GM11168 (cell line): ENCODE results near the gene BFSP2.

Experiments used
- in situ Hi-C: fragments of 300-500 bp; cut with MboI; formaldehyde crosslinking; loops from one replicate; pipeline ENCODE4 v1.12.0; 2022; ENCODE audit warnings: low sequenced_read_pairs; ENCODE audit not compliant: unreplicated experiment

BFSP2 gene

GRCh38 chr3:133448478-133449122 lies 48.7 kb downstream of the BFSP2 start:
- in situ Hi-C loops = no loop called here

DNA sequence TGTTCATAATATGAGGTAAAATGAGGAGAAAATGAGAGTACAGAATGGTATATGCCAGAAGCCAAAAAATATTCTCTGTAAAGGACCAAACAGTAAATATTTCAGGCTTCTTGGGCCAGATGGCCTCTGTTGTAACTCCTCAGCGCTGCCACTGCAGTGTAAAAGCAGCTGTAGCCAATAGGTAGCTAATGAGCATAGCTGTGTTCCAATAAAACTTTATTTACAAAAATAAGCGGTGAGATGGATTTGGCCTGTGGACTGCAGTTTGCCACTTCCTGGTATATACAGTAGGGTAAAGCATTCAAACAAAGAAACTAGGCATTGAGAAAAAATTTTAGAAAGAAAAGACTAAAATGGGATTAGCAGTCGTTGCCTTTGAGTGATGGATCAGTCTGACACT lies 51.5 kb downstream of the BFSP2 start:
- in situ Hi-C loops = no loop called here

DNA sequence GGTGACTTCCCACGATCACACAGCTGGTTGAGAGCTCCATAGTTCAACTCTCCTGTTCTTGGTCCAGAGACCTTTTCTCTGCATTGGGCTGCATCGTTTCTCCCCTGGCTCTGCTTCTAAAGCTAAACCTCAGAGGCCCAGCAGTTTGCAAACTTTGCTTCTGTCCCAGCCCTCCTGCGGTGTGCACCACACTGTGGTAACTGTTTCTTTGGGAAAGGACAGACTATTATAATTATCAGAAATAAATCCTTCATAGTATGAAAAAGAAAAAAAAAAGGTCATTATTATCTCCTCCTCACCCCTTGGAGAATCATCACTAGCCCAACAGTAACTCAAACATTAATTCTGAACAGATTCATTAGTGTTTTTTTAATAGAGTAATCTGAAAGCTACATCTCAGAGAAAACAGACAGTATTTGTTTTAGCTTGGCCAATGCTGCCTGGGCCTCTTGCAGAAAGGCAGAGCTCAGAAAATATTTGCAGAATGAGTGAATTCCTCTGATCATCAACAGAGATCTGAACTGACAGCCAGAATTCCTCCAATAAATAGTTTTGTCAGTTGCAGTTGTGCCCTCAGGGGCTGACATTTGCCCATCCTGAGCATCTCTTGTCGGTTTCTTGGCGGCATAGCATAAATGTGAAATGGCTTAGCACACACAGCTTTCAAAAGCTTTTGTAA lies 52.9 kb downstream of the BFSP2 start:
- in situ Hi-C loops = no loop called here

- in situ Hi-C loops = no loop called here
These were observed 53.5 kb downstream of the BFSP2 start for GRCh38 chr3:133453383-133453782.

- in situ Hi-C loops = no loop called here
These were observed 55.4 kb downstream of the BFSP2 start for GRCh38 chr3:133455281-133455680.

- in situ Hi-C loops = no loop called here
These were observed 56.1 kb downstream of the BFSP2 start for GRCh38 chr3:133455960-133456359.

- in situ Hi-C loops = no loop called here
These were observed 57.2 kb downstream of the BFSP2 start for GRCh38 chr3:133457025-133457424.

DNA sequence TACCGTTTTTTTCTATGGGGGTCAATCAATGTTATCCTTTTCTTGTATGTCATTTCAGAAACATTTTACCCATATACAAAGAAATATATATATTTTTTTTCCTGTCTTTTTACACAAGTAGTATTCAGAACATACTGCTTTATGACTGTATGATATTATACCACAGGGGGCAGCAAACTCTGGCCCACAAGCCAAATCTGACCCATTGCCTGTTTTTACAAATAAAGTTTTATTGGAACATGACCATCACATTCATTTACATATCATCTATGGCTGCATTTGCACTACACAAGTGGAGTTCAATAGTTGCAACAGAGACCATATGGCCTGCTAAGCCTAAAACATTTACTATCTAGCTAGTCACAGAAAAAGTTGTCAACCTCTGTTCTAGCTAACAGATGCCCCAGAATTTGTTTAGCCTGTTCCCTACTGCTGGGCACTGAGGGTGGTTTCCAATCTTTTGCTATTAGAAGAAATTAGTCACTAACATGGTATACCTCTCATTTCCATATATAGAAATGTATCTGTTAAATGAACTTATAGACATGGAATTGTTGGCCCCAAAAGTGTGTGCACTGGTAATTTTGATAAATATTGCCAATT lies 57.7 kb downstream of the BFSP2 start:
- in situ Hi-C loops = no loop called here

DNA sequence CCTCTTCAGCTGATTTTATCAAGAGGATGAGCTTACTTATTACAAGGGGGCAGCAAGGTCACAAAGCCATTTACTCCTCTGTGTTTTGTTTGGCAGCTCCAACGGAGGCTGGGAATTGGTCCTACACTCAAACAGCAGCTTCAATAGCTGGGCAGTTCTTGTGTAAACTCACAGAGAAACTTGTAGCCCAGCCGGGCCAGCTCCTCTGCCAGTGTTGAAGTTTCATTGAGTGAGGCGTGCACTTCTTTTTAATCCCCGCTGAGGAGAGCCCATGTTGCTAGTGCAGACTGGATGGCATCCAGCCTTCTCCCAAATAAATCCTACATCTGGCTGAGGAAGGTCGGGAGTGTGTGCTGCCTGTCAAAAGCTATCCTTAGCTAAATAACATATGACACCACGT lies 59.5 kb downstream of the BFSP2 start:
- in situ Hi-C loops = no loop called here

GRCh38 chr3:133460809-133461208 lies 61.0 kb downstream of the BFSP2 start:
- in situ Hi-C loops = no loop called here

GRCh38 chr3:133461291-133461690 lies 61.4 kb downstream of the BFSP2 start:
- in situ Hi-C loops = no loop called here

DNA sequence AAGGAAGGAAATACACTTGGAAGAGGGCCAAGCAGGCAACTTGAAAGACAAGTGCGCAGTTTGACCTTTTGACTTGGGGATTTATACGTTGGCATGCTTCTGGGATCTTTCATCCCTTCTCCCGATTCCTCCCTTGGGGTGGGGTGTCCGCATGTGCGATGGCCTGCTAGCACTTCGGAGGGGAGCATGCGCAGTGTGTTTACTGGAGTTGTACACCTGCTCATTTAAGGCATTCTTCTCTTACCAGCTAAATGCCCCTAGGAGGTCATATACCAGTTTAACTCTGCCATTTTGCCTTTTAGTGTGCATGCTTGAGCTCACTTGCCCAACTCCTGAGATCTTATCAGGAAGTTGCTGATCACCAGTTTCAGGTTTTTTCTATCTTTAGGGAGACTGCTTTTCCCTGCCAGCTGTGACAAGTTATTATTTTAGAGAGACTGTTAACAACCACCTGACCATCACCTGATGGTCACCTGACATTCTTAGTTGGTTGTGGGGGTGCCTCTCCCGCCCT lies 63.5 kb downstream of the BFSP2 start:
- in situ Hi-C loops = no loop called here

DNA sequence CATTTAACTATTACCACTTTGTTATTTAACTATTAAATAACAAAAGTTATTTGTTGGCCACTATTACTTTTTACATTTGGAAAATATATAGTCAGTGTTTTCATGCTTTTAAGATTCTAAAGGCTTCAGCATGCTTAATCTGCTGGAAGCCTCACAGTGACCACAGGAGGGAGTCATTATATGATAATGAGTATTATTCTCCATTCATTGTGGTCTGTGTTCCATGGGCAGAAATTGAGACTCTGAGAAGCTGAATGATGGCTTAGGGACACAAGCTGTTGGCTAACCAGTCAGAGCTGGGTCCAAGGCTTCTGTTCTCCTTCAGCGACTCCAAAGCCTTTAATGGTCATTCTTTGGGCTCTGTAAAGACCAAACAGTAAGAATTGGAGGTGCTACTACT lies 64.7 kb downstream of the BFSP2 start:
- in situ Hi-C loops = no loop called here

- in situ Hi-C loops = loop anchor here (5.0 kb wide), 1 partner anchor 101 kb away; no protein-coding TSS in a partner anchor
These were observed 66.9 kb downstream of the BFSP2 start for GRCh38 chr3:133466531-133467386.

GRCh38 chr3:133467780-133468179 lies 67.9 kb downstream of the BFSP2 start:
- in situ Hi-C loops = loop anchor here (5.0 kb wide), 1 partner anchor 100 kb away; no protein-coding TSS in a partner anchor

DNA sequence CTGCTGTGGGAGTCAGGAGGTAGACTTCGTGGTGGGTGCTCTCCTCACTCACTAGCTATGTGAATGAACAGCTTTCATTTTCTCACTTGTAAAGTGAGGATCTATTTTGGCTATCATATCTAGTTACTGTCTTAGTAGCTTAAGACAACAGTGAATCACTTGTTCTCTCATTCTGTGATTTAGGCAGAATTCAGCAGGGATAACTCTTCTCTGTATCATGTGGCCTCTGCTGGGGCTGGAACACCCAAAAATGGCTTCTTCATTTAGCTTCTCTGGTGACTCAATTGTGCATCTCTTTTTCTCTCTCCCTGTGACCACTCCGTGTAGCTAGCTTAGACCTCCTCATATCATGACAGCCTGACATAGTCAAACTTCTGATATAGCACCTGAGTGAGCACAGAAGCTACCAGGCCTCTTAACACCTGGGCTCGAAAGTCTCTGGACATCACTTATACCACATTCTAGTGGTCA lies 68.4 kb downstream of the BFSP2 start:
- in situ Hi-C loops = loop anchor here (5.0 kb wide), 1 partner anchor 99 kb away; no protein-coding TSS in a partner anchor

DNA sequence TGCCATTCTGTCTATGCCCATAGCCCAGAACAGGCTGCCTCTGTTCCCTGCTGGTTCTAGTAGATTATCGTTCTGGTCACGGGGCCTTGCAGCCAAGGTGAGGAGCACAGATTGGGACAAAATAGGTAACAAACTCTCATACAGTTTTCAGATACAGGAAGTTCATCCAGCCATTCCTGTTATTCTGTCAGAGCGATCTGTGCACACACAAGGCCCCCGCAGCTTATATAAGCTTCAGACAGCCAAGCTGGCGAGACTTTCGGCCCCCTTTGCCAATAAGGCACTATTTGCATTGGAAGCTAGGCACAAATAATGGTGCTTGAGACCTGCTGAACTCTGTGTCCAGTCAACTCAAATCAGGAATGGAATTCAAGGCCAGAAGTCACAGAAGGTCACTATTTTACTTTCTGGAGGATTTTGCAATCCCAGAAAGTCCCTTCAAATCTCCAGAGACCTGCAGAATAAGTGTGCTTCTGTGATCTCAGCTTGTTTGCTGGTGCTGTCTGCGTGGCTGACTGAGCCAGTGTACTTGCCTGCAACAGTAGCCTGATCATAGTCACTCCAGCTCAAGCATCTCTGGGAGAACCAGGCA lies 69.4 kb downstream of the BFSP2 start:
- in situ Hi-C loops = loop anchor here (5.0 kb wide), 1 partner anchor 98 kb away; no protein-coding TSS in a partner anchor

DNA sequence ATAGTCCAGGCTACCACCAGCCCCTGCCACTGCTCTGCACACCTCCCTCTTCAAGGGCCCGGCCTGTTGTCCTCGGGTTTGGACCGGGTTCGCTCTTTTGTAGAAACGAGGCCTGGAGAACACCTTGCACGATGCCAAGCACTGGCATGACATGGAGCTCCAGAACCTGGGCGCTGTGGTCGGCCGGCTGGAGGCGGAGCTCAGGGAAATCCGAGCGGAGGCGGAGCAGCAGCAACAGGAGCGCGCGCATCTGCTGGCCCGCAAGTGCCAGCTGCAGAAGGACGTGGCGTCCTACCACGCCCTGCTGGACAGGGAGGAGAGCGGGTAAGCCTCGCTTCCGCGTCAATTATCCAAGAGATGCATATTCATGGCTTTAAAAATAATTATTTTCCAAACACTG lies 72.4 kb downstream of the BFSP2 start:
- in situ Hi-C loops = no loop called here

DNA sequence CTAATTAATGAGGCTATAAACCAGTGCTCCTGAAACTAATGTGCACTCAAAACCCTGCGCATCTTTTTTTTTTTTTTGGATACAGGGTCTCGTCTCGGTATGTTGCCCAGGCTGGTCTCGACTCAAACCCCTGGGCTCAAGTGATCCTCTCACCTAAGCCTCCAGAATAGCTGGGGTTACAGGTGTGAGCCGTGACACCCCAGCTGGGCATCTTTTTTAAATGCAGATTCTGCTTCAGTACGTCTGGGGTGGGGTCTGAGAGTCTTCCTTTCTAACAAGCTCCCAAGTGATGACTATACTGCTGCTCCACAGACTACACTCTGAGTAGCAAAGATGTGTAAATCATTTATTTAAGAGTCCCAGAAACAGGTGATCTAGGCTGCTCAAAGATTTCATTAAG lies 73.0 kb downstream of the BFSP2 start:
- in situ Hi-C loops = no loop called here
